H9 (cell line): ENCODE data around the gene DIP2C. TPM values are rescaled to one million over a fixed set of nuclear protein-coding genes. Genes with fewer than 3 reads are reported as not detected.

ENCODE experiments used
- DNase-seq: peaks from one replicate; pipeline ENCODE4 v3.0.0-alpha.2; 2017
- H2AFZ ChIP-seq: one replicate; pipeline ENCODE4 v1.6.1; 2013; ENCODE audit warnings: mild to moderate bottlenecking, low read length, control low read depth, moderate library complexity
- H2AK5ac ChIP-seq: 2 replicates; pipeline ENCODE4 v1.6.1; 2013; ENCODE audit warnings: low read length, control low read depth, mixed read lengths; ENCODE audit not compliant: insufficient read length
- H2BK120ac ChIP-seq: one replicate; pipeline ENCODE4 v1.6.1; 2013; ENCODE audit warnings: low read depth, mild to moderate bottlenecking, low read length, control low read depth, inconsistent platforms; ENCODE audit not compliant: poor library complexity, severe bottlenecking
- H2BK12ac ChIP-seq: 2 replicates; pipeline ENCODE4 v1.6.1; 2013; ENCODE audit warnings: low read length, control low read depth, mixed read lengths, low read depth; ENCODE audit not compliant: insufficient read length
- H2BK15ac ChIP-seq: 2 replicates; pipeline ENCODE4 v1.6.1; 2013; ENCODE audit warnings: low read depth, low read length, control low read depth
- H2BK20ac ChIP-seq: one replicate; pipeline ENCODE4 v1.6.1; 2013; ENCODE audit warnings: low read depth, mild to moderate bottlenecking, low read length, control low read depth, inconsistent platforms; ENCODE audit not compliant: poor library complexity, severe bottlenecking
- H2BK5ac ChIP-seq: 2 replicates; pipeline ENCODE4 v1.6.1; 2013; ENCODE audit warnings: low read length, control low read depth, mixed read lengths; ENCODE audit not compliant: insufficient read length
- H3K14ac ChIP-seq: 2 replicates; pipeline ENCODE4 v1.6.1; 2013; ENCODE audit warnings: low read length, control low read depth; ENCODE audit not compliant: insufficient read depth
- H3K18ac ChIP-seq: 2 replicates; pipeline ENCODE4 v1.6.1; 2013; ENCODE audit warnings: low read depth, mild to moderate bottlenecking, mixed read lengths, low read length, control low read depth; ENCODE audit not compliant: insufficient read length
- H3K23ac ChIP-seq: 2 replicates; pipeline ENCODE4 v1.6.1; 2013; ENCODE audit warnings: low read length, control low read depth, mixed read lengths, low read depth; ENCODE audit not compliant: insufficient read length
- H3K23me2 ChIP-seq: 2 replicates; pipeline ENCODE4 v1.6.1; 2013; ENCODE audit warnings: low read depth, mild to moderate bottlenecking, mixed read lengths, low read length, control low read depth; ENCODE audit not compliant: insufficient read length, poor library complexity, severe bottlenecking
- H3K27ac ChIP-seq: 2 replicates; pipeline ENCODE4 v1.5.1; 2013; ENCODE audit warnings: low read length, control low read depth, mixed read lengths, low read depth; ENCODE audit not compliant: insufficient read length
- H3K27me3 ChIP-seq: 2 replicates; pipeline ENCODE4 v1.6.1; 2013; ENCODE audit warnings: low read length, control low read depth, inconsistent platforms; ENCODE audit not compliant: insufficient read depth
- H3K4ac ChIP-seq: 2 replicates; pipeline ENCODE4 v1.6.1; 2013; ENCODE audit warnings: low read depth, mild to moderate bottlenecking, control low read depth, inconsistent platforms, low read length, moderate library complexity
- H3K4me1 ChIP-seq: 2 replicates; pipeline ENCODE4 v1.6.1; 2013; ENCODE audit warnings: low read length, control low read depth, inconsistent platforms; ENCODE audit not compliant: insufficient read depth
- H3K4me2 ChIP-seq: 2 replicates; pipeline ENCODE4 v1.6.1; 2013; ENCODE audit warnings: low read length, control low read depth, mixed read lengths; ENCODE audit not compliant: insufficient read length, insufficient read depth
- H3K56ac ChIP-seq: 2 replicates; pipeline ENCODE4 v1.6.1; 2013; ENCODE audit warnings: low read depth, mild to moderate bottlenecking, mixed read lengths, low read length, control low read depth; ENCODE audit not compliant: insufficient read length
- H3K79me1 ChIP-seq: 2 replicates; pipeline ENCODE4 v1.6.1; 2013; ENCODE audit warnings: low read depth, mild to moderate bottlenecking, moderate library complexity, low read length, control low read depth, inconsistent platforms; ENCODE audit not compliant: insufficient read depth, poor library complexity, severe bottlenecking
- H3K79me2 ChIP-seq: 2 replicates; pipeline ENCODE4 v1.6.1; 2013; ENCODE audit warnings: low read length, control low read depth, inconsistent platforms; ENCODE audit not compliant: insufficient read depth
- H3K9ac ChIP-seq: 2 replicates; pipeline ENCODE4 v1.6.1; 2013; ENCODE audit warnings: low read length, control low read depth, mixed read lengths; ENCODE audit not compliant: insufficient read length; ENCODE audit errors: extremely low read depth
- H3K9me3 ChIP-seq: one replicate; pipeline ENCODE4 v1.6.1; 2013; ENCODE audit warnings: low read depth, low read length, inconsistent platforms; ENCODE audit not compliant: control insufficient read depth
- H3T11ph ChIP-seq: one replicate; pipeline ENCODE4 v1.6.1; 2013; ENCODE audit warnings: mild to moderate bottlenecking, low read length, control low read depth, inconsistent platforms
- H4K20me1 ChIP-seq: one replicate; pipeline ENCODE4 v1.6.1; 2013; ENCODE audit not compliant: control insufficient read depth, insufficient read length, insufficient read depth
- H4K5ac ChIP-seq: 2 replicates; pipeline ENCODE4 v1.6.1; 2013; ENCODE audit warnings: low read depth, mild to moderate bottlenecking, mixed read lengths, low read length, control low read depth; ENCODE audit not compliant: insufficient read length
- H4K8ac ChIP-seq: replicated peaks from 2 replicates; pipeline ENCODE4 v1.6.1; 2013; ENCODE audit warnings: low read length, control low read depth, mixed read lengths, low read depth; ENCODE audit not compliant: insufficient read length
- H4K91ac ChIP-seq: 2 replicates; pipeline ENCODE4 v1.6.1; 2013; ENCODE audit warnings: low read depth, mild to moderate bottlenecking, moderate library complexity, mixed read lengths, low read length, control low read depth; ENCODE audit not compliant: insufficient read length
- H3K27ac Mint-ChIP-seq, 3 experiments: 2 replicates in 2 of 3; 3 replicates in 1 of 3; pipeline ENCODE4 v1.8.0; 2020 to 2021; ENCODE audit warnings: mixed read lengths in 3 of 3, mild to moderate bottlenecking in 1 of 3, moderate library complexity in 1 of 3
- H3K27me3 Mint-ChIP-seq: 2 replicates; pipeline ENCODE4 v1.8.0; 2021; ENCODE audit warnings: low read depth, mild to moderate bottlenecking, moderate library complexity, mixed read lengths
- H3K36me3 Mint-ChIP-seq, 3 experiments: 2 replicates in 2 of 3; 3 replicates in 1 of 3; pipeline ENCODE4 v1.8.0; 2020 to 2021; ENCODE audit warnings: low read depth in 3 of 3, mixed read lengths in 3 of 3; ENCODE audit not compliant: insufficient read depth in 1 of 3
- H3K4me1 Mint-ChIP-seq, 2 experiments: 2 replicates each; pipeline ENCODE4 v1.8.0; 2020; ENCODE audit warnings: mixed read lengths in 2 of 2
- H3K4me3 Mint-ChIP-seq, 2 experiments: 2 replicates in 1 of 2; 3 replicates in 1 of 2; pipeline ENCODE4 v1.8.0; 2020 to 2021; ENCODE audit warnings: mild to moderate bottlenecking in 2 of 2, mixed read lengths in 2 of 2, moderate library complexity in 1 of 2
- H3K9me3 Mint-ChIP-seq, 2 experiments: 2 replicates in 1 of 2; 3 replicates in 1 of 2; pipeline ENCODE4 v1.8.0; 2020; ENCODE audit warnings: mild to moderate bottlenecking in 2 of 2, mixed read lengths in 2 of 2, moderate library complexity in 1 of 2
- WGBS: extraction: QIAGEN DNeasy Blood & Tissue Kit; methylation state at CpG from one replicate; pipeline ENCODE4 v1.1.7; 2013; ENCODE audit warnings: missing lambda C conversion rate, low lambda C conversion rate, mixed read lengths; ENCODE audit not compliant: insufficient read length; ENCODE audit errors: extremely low coverage; 5-methylcytosine and 5-hydroxymethylcytosine counted together
- total RNA-seq: library from RNA; stranded (reverse); gene quantifications from 2 replicates; pipeline ENCODE4 v1.2.1, GENCODE V29; 2021
- TF ChIP-seq, protein P1 (sequence below): fragments of 200-600 bp; sonication (generic); conservative IDR thresholded peaks from 3 replicates; pipeline ENCODE4 v1.8.0; 2021; ENCODE audit warnings: antibody characterized with exemption, mild to moderate bottlenecking

Gene DIP2C
- total RNA-seq, 1 experiment from 2014 or later = 7.9 TPM

DNA sequence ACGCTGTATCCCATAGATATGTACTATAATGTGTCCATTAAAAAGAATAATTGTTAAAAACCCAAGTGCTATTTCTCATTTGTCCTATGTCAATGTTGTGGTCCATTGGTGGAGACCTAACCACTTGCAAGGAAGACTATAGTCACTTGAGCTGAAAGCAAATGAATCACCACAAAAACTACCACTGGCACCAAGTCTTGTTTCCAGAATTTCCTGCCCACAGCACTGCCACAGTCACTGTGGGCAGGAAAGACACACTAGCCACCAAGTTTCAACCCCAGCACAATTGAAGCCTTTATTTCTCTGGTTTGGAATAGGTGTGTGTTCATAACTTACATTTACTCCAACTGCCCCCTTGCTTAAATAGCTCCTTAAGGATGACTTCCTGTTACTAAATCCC lies 12.4 kb downstream of the DIP2C start:
- Mint-ChIP-seq H3K27ac (no peak overlapping the region), H3K4me3 (no peak overlapping the region), H3K36me3 (peaks cover 0 to under 1% (median 0%) of the 10 kb centered on the region in 3 experiments; a peak in 2 of 7 replicates), H3K27me3 (no peaks in the 10 kb centered on the region), H3K4me1 (peaks cover 4% of the 10 kb centered on the region in 2 experiments; a peak in 2 of 4 replicates), H3K9me3 (peaks cover under 1% of the 10 kb centered on the region in 2 experiments; a peak in 1 of 5 replicates)
- no peaks in the 10 kb centered on the region for H3K9me3 ChIP-seq
- no peak overlapping the region for H2BK20ac ChIP-seq
- no peak overlapping the region for H2BK12ac ChIP-seq
- H4K91ac ChIP-seq = no peak overlapping the region
- no CpG with 5 or more reads among the region's 1 CpG for WGBS
- no peak overlapping the region for H3K14ac ChIP-seq
- TF ChIP-seq, protein P1, sequence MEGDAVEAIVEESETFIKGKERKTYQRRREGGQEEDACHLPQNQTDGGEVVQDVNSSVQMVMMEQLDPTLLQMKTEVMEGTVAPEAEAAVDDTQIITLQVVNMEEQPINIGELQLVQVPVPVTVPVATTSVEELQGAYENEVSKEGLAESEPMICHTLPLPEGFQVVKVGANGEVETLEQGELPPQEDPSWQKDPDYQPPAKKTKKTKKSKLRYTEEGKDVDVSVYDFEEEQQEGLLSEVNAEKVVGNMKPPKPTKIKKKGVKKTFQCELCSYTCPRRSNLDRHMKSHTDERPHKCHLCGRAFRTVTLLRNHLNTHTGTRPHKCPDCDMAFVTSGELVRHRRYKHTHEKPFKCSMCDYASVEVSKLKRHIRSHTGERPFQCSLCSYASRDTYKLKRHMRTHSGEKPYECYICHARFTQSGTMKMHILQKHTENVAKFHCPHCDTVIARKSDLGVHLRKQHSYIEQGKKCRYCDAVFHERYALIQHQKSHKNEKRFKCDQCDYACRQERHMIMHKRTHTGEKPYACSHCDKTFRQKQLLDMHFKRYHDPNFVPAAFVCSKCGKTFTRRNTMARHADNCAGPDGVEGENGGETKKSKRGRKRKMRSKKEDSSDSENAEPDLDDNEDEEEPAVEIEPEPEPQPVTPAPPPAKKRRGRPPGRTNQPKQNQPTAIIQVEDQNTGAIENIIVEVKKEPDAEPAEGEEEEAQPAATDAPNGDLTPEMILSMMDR = no peak
- no peak overlapping the region for H2BK5ac ChIP-seq
- H3K4ac ChIP-seq = no peak overlapping the region
- no peaks in the 10 kb centered on the region for H3K79me2 ChIP-seq
- no peak overlapping the region for H3K23ac ChIP-seq
- no peak overlapping the region for H3K9ac ChIP-seq
- H4K5ac ChIP-seq = no peak overlapping the region
- no peak for DNase-seq
- H3K23me2 ChIP-seq = no peaks in the 10 kb centered on the region
- H3K79me1 ChIP-seq = peaks cover 8% of the 10 kb centered on the region
- no peak overlapping the region for H2AFZ ChIP-seq
- no peak overlapping the region for H3T11ph ChIP-seq
- no peak overlapping the region for H2AK5ac ChIP-seq
- no peak overlapping the region for H3K27ac ChIP-seq
- H3K18ac ChIP-seq = no peak overlapping the region
- H3K4me2 ChIP-seq = no peak overlapping the region
- peaks cover 4% of the 10 kb centered on the region; the same call in 1 of the 2 replicates for H3K4me1 ChIP-seq
- no peak overlapping the region for H2BK120ac ChIP-seq
- H4K20me1 ChIP-seq = no peaks in the 10 kb centered on the region
- no peak overlapping the region for H2BK15ac ChIP-seq
- H3K56ac ChIP-seq = no peak overlapping the region
- no peak overlapping the region for H4K8ac ChIP-seq
- no peaks in the 10 kb centered on the region for H3K27me3 ChIP-seq
